Tibial artery (tissue), 4 donors: Measurements from ENCODE around the gene OBSCN.
A peak's percentile ranks its signal among the peaks of the same experiment; 100 is the strongest.

Experiments used
- DNase-seq, 2 donors: peaks; one replicate each; pipeline ENCODE4 v3.0.0-alpha.2; 2019
- H3K27ac ChIP-seq, 2 donors: fragments of 200-600 bp; sonication (generic) in 1 of 2; 1 replicate in 1 of 2; 2 replicates in 1 of 2; pipeline ENCODE4 v1.5.1; 2018 to 2019; ENCODE audit warnings: mild to moderate bottlenecking in 1 of 2
- H3K27me3 ChIP-seq, 2 donors: fragments of 200-600 bp; sonication (generic) in 1 of 2; one replicate each; pipeline versions ENCODE4 v1.5.1 to v1.6.0; 2016 to 2019
- H3K36me3 ChIP-seq, 3 donors: fragments of 200-600 bp; sonication (generic) in 2 of 3; one replicate each; pipeline ENCODE4 v1.5.1; 2016 to 2019; ENCODE audit warnings: mild to moderate bottlenecking in 2 of 3
- H3K4me1 ChIP-seq, 4 donors: fragments of 200-600 bp; sonication (generic) in 2 of 4; 1 replicate in 3 of 4; 2 replicates in 1 of 4; pipeline ENCODE4 v1.5.1; 2016 to 2019
- H3K4me3 ChIP-seq, 2 donors: fragments of 200-600 bp; sonication (generic) in 1 of 2; 1 replicate in 1 of 2; 2 replicates in 1 of 2; pipeline ENCODE4 v1.5.1; 2018 to 2019; ENCODE audit warnings: mild to moderate bottlenecking in 2 of 2
- H3K9me3 ChIP-seq, 3 donors: fragments of 200-600 bp; sonication (generic) in 1 of 3; one replicate each; pipeline ENCODE4 v1.5.1; 2016 to 2019
- CTCF ChIP-seq, 2 experiments: fragments of 200-600 bp in 1 of 2; fragments of 450-650 bp in 1 of 2; IDR thresholded peaks; one replicate each; pipeline ENCODE4 v1.5.1; 2017 to 2019; ENCODE audit warnings: antibody characterized with exemption in 2 of 2, mild to moderate bottlenecking in 1 of 2, moderate library complexity in 1 of 2
- intact Hi-C: fragments of 100-400 bp; cut with DNase I; formaldehyde crosslinking; loops from one replicate; pipeline ENCODE4 v1.15.0; 2023; ENCODE audit warnings: low total_unique reads

OBSCN gene

GRCh38 chr1:228164561-228165371 is 43.1 kb upstream of the OBSCN start:
- no peak for TF ChIP-seq CTCF (IDR thresholded peaks at IDR 0.05)
- DNase-seq: no peak
- peak overlapping the region; percentile 70 to 86 for H3K4me3 ChIP-seq
- peaks cover 0 to under 1% (median 0%) of the 10 kb centered on the region in 3 donors for H3K36me3 ChIP-seq
- intact Hi-C loops: loop anchor here (2.0 to 10.0 kb wide), 4 partner anchors 24 to 430 kb away; partner anchors contain the start of genes C1orf35, GUK1, JMJD4 and MRPL55
- peak overlapping the region; percentile 91 to 99 for H3K27ac ChIP-seq
- no peaks in the 10 kb centered on the region for H3K9me3 ChIP-seq
- H3K4me1 ChIP-seq: peaks cover 0 to 21% (median 11%) of the 10 kb centered on the region in 4 donors
- peaks cover 0 to 28% of the 10 kb centered on the region in 2 donors for H3K27me3 ChIP-seq

GRCh38 chr1:228165372-228166169 is 42.3 kb upstream of the OBSCN start, which contains the start of gene IBA57:
IBA57 (plus strand) TSS chr1:228165804; CDS start chr1:228165817, 13 bp downstream.
- peak within 1 kb of the TSS; percentile 70 to 86 for H3K4me3 ChIP-seq
- H3K36me3 ChIP-seq: peaks cover 0 to 7% (median 0%) of the 10 kb centered on the region in 3 donors
- H3K9me3 ChIP-seq: no peaks in the 10 kb centered on the region
- H3K27me3 ChIP-seq: peaks cover 0 to 20% of the 10 kb centered on the region in 2 donors
- H3K27ac ChIP-seq: peak within 1 kb of the TSS; percentile 91 to 99
- TF ChIP-seq CTCF (IDR thresholded peaks at IDR 0.05): peak; percentile 92 to 95
- peaks cover 0 to 21% (median 11%) of the 10 kb centered on the region in 4 donors for H3K4me1 ChIP-seq
- peak; percentile 99 to 100 for DNase-seq
- intact Hi-C loops: loop anchor here (2.0 to 10.0 kb wide), 4 partner anchors 25 to 431 kb away; partner anchors contain the start of genes C1orf35, GUK1, JMJD4 and MRPL55

- peak overlapping the region; percentile 70 to 86 for H3K4me3 ChIP-seq
- DNase-seq: peak; percentile 69 to 86
- peaks cover 0 to 19% of the 10 kb centered on the region in 2 donors for H3K27me3 ChIP-seq
- H3K9me3 ChIP-seq: no peaks in the 10 kb centered on the region
- TF ChIP-seq CTCF (IDR thresholded peaks at IDR 0.05): peak; percentile 25 to 27
- peak overlapping the region; percentile 91 to 99 for H3K27ac ChIP-seq
- peaks cover 0 to 21% (median 11%) of the 10 kb centered on the region in 4 donors for H3K4me1 ChIP-seq
- peaks cover 0 to 7% (median 0%) of the 10 kb centered on the region in 3 donors for H3K36me3 ChIP-seq
- intact Hi-C loops: loop anchor here (5.0 to 10.0 kb wide), 3 partner anchors 62 to 432 kb away; partner anchors contain the start of genes C1orf35, JMJD4, MRPL55 and SNAP47
Observed at GRCh38 chr1:228166170-228166936, 41.5 kb upstream of the OBSCN start.

GRCh38 chr1:228168563-228169270 is 39.1 kb upstream of the OBSCN start:
- Histone ChIP-seq H3K27ac (no peak overlapping the region), H3K9me3 (no peaks in the 10 kb centered on the region), H3K4me3 (no peak overlapping the region), H3K36me3 (peaks cover 0 to 7% (median 0%) of the 10 kb centered on the region in 3 donors), H3K27me3 (no peaks in the 10 kb centered on the region), H3K4me1 (peaks cover 0 to 16% (median 12%) of the 10 kb centered on the region in 4 donors)
- TF ChIP-seq CTCF (IDR thresholded peaks at IDR 0.05): no peak
- intact Hi-C loops: loop anchor here (5.0 to 10.0 kb wide), 3 partner anchors 64 to 434 kb away; partner anchors contain the start of genes C1orf35, JMJD4, MRPL55 and SNAP47
- no peak for DNase-seq
